Suprapubic skin (tissue), 4 donors: ENCODE data around the gene NEUROD2. TPM values are rescaled to one million over a fixed set of nuclear protein-coding genes. Genes with fewer than 3 reads are reported as not detected.

Source experiments
- DNase-seq, 2 donors: peaks; one replicate each; pipeline ENCODE4 v3.0.0-alpha.2; 2019; ENCODE audit warnings: low spot score in 2 of 2
- H3K27ac ChIP-seq: fragments of 200-600 bp; sonication (generic); one replicate; pipeline ENCODE4 v1.5.1; 2019
- H3K27me3 ChIP-seq: fragments of 200-600 bp; sonication (generic); one replicate; pipeline ENCODE4 v1.5.1; 2019
- H3K36me3 ChIP-seq: fragments of 200-600 bp; sonication (generic); one replicate; pipeline ENCODE4 v1.5.1; 2019
- H3K4me1 ChIP-seq: fragments of 200-600 bp; sonication (generic); one replicate; pipeline ENCODE4 v1.5.1; 2019
- H3K4me3 ChIP-seq: fragments of 200-600 bp; sonication (generic); one replicate; pipeline ENCODE4 v1.5.1; 2019; ENCODE audit warnings: mild to moderate bottlenecking
- H3K9me3 ChIP-seq: fragments of 200-600 bp; sonication (generic); one replicate; pipeline ENCODE4 v1.5.1; 2019
- CTCF ChIP-seq, 2 donors: fragments of 200-600 bp in 1 of 2; fragments of 450-650 bp in 1 of 2; sonication (generic) in 1 of 2; IDR thresholded peaks; one replicate each; pipeline ENCODE4 v1.5.1; 2016 to 2019; ENCODE audit warnings: antibody characterized with exemption in 2 of 2, mild to moderate bottlenecking in 1 of 2, moderate library complexity in 1 of 2
- EP300 ChIP-seq: sonication (generic); formaldehyde crosslinking; IDR thresholded peaks from one replicate; pipeline ENCODE4 v1.6.1; 2017; ENCODE audit warnings: antibody characterized with exemption
- POLR2A ChIP-seq, 2 donors: fragments of 450-650 bp; IDR thresholded peaks; one replicate each; pipeline ENCODE4 v1.6.1; 2017; ENCODE audit warnings: antibody characterized with exemption in 2 of 2, mild to moderate bottlenecking in 2 of 2, moderate library complexity in 2 of 2
- POLR2AphosphoS5 ChIP-seq, 3 donors: sonication (generic); formaldehyde crosslinking; IDR thresholded peaks; one replicate each; pipeline ENCODE4 v1.6.1; 2017; ENCODE audit warnings: antibody characterized with exemption in 3 of 3
- WGBS: methylation state at CpG from one replicate; pipeline ENCODE4 v1.1.5; 2018; 5-methylcytosine and 5-hydroxymethylcytosine counted together
- total RNA-seq, 4 donors: library from RNA; depleted of rRNA; stranded (reverse); fragments of >200 nt; gene quantifications; one replicate each; pipeline ENCODE4 v1.1.0, GENCODE V29; 2016

Gene NEUROD2
- total RNA-seq, 4 donors from 2014 or later, result not detected

DNA sequence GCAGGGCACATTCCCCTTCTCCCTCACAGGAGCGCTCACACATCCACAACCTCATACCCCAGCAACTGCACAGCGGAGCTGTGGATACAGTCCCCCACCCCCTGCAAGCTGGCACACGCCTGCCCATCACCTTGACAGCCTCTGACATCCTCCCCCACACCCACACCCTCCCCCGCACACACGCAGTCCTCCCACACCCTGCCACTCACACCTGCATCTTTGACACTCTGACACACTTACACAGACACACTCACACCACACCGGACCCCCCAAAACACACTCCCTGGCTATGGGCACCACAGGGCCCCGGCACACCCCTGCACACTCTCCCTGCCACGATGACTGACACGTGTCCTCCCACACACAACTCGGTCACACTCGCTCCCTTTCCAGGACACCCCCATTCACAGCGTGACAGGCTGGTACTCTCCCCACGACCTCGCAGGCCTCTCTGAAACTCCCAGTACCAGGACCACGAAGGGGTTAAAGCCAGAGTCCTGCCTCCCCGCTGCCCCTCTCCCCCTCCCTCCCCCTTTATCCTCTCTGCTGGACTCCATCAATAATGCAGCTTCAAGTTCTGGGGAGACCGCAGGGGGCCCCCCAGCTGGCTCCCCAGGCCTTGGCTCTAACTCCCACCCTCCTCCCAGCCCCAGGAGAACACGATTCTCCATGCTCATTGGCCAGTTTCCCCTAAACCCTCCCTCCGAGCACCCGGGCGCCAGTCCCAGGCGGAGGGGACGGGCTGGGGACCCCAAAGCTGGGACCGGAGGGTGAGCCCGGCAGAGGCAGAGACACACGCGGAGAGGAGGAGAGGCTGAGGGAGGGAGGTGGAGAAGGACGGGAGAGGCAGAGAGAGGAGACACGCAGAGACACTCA lies 18.7 kb upstream of the NEUROD2 start, which contains the start of gene PPP1R1B:
TSS of gene PPP1R1B (plus strand) at position 782 of the 876 bp plus-strand sequence. CDS start 441 bp downstream, outside the sequence.
- H3K36me3 ChIP-seq, result no peaks in the 10 kb centered on the region
- no peak for DNase-seq
- TF ChIP-seq CTCF (IDR thresholded peaks at IDR 0.05) (no peak), EP300 (no peak), POLR2A (IDR thresholded peaks at IDR 0.05) (no peak), POLR2AphosphoS5 (IDR thresholded peaks at IDR 0.05) (no peak)
- no peaks in the 10 kb centered on the region for H3K9me3 ChIP-seq
- peaks cover 65% of the 10 kb centered on the region for H3K4me1 ChIP-seq
- H3K4me3 ChIP-seq, result peak within 1 kb of the TSS; percentile 44
- 6% methylated on average over 29 of the region's 29 CpGs for WGBS
- H3K27me3 ChIP-seq, result peaks cover 59% of the 10 kb centered on the region
- peak within 1 kb of the TSS; percentile 79 for H3K27ac ChIP-seq

DNA sequence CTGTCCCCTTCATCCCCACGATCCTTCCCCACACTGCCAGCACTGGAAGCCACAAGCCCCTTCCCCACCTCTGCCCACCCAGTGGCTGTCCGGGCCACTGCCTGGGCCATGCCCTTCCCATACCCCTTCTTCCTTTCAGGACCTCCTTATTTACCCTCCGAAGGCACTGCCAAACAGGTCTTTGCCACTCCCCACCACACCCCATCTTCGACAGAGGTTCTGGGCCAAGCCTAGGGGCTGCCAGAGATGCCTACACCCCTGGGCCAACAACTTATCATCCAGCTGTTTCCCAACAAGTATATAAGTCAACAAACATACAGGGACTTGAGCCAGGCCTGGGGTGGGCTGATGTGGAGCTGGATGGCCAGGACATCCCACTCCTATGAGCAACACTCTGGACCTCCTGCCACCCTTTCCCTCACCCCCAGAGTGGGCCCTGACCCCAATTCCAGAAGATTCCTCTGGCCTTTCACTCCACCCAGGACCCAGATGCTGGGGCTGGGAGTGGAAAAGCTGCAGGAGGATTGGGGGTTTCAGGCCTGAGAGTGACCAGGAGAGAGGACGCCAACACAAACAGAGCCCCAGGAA lies 17.6 kb upstream of the NEUROD2 start:
- peaks cover 65% of the 10 kb centered on the region for H3K4me1 ChIP-seq
- no peak for DNase-seq
- TF ChIP-seq CTCF (IDR thresholded peaks at IDR 0.05), result no peak
- no peak for TF ChIP-seq POLR2A (IDR thresholded peaks at IDR 0.05)
- TF ChIP-seq EP300, result no peak
- no peak for TF ChIP-seq POLR2AphosphoS5 (IDR thresholded peaks at IDR 0.05)
- H3K27me3 ChIP-seq, result peaks cover 51% of the 10 kb centered on the region
- WGBS, result 41% methylated on average over 4 of the region's 5 CpGs
- H3K9me3 ChIP-seq, result no peaks in the 10 kb centered on the region
- H3K36me3 ChIP-seq, result no peaks in the 10 kb centered on the region
- H3K27ac ChIP-seq, result peak overlapping the region; percentile 79
- no peak overlapping the region for H3K4me3 ChIP-seq

DNA sequence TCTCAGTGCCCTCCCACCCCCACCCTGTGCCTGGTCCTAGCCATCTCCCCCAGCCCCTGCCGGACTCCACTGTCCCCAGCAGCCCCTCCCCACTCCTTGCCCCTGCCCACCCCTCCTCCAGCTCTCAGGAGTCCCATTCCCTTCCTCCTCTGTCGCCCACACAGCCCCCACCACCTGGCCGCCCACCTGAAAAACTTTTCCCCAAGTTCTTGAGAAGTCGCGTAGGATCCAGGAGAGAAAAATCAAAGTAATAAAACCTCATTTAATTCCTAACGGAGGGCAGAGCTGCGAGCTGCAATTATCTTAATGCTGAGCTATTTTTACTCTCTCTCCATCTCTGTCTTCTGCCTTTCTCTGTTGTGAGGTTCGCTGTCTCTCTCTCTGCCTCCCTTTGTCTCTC lies 16.6 kb upstream of the NEUROD2 start:
- Histone ChIP-seq H3K9me3 (no peaks in the 10 kb centered on the region), H3K4me3 (no peak overlapping the region), H3K27me3 (peaks cover 47% of the 10 kb centered on the region), H3K27ac (no peak overlapping the region), H3K36me3 (no peaks in the 10 kb centered on the region), H3K4me1 (peaks cover 65% of the 10 kb centered on the region)
- TF ChIP-seq POLR2A (IDR thresholded peaks at IDR 0.05), result no peak
- TF ChIP-seq EP300, result no peak
- no peak for TF ChIP-seq POLR2AphosphoS5 (IDR thresholded peaks at IDR 0.05)
- no peak for DNase-seq
- 64% methylated on average over 8 of the region's 8 CpGs for WGBS

- no peak overlapping the region for H3K27ac ChIP-seq
- peaks cover 44% of the 10 kb centered on the region for H3K27me3 ChIP-seq
- TF ChIP-seq EP300, result no peak
- TF ChIP-seq CTCF (IDR thresholded peaks at IDR 0.05), result peak; percentile 73 to 94
- 5% methylated on average over 15 of the region's 16 CpGs for WGBS
- DNase-seq, result peak; percentile 91 to 95
- H3K9me3 ChIP-seq, result no peaks in the 10 kb centered on the region
- no peaks in the 10 kb centered on the region for H3K36me3 ChIP-seq
- peaks cover 66% of the 10 kb centered on the region for H3K4me1 ChIP-seq
- H3K4me3 ChIP-seq, result no peak overlapping the region
These were observed 15.7 kb upstream of the NEUROD2 start for GRCh38 chr17:39623356-39623950.

GRCh38 chr17:39622380-39623006 lies 14.8 kb upstream of the NEUROD2 start:
- Histone ChIP-seq H3K4me1 (peaks cover 62% of the 10 kb centered on the region), H3K4me3 (no peak overlapping the region), H3K36me3 (no peaks in the 10 kb centered on the region), H3K9me3 (no peaks in the 10 kb centered on the region), H3K27me3 (peaks cover 35% of the 10 kb centered on the region), H3K27ac (no peak overlapping the region)
- TF ChIP-seq POLR2AphosphoS5 (IDR thresholded peaks at IDR 0.05) (no peak), CTCF (IDR thresholded peaks at IDR 0.05) (no peak), POLR2A (IDR thresholded peaks at IDR 0.05) (no peak)
- DNase-seq, result no peak
- 59% methylated on average over 15 of the region's 16 CpGs for WGBS
